ENCODE results near the gene TOMM40L.

GRCh38 chr1:161219078-161219892 is 6.6 kb upstream of the TOMM40L start:
- TF ChIP-seq TCF7L2 (IDR thresholded peaks at IDR 0.05; ENCODE audit: low read depth, low read length) (no peak), REST (IDR thresholded peaks at IDR 0.05; ENCODE audit: insufficient read depth in 1 of 2, low read depth in 2 of 2, low read length in 1 of 2) (no peak), CTCF (IDR thresholded peaks at IDR 0.05) (no peak)

All from Panc1 (cell line).